ENCODE data around the gene SYF2.

The SYF2 gene

DNA sequence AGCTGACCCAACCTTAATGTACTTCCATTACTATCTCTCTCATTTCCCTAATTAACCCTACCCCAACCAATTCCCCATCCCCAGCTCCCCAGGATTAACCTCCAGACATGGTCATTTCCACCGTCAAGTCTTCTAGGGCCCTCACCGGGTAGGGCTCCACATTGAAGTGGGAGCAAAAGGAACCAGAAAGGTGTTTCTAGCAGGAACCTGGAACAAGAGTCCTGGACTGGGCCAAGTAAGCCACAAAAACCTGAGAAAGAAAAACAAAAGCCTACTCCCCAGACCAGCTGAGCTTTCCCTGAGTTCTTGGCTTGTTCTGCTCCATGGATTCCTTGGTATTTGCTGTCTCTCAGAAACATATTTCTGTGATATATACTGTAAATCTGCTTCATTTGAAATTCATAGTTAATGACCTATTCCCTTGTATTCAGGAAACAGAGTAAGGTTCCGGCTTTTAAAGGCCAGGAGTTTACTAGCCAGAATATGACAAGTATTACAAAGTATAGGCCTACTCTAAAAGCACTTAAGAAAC lies 58.4 kb downstream of the SYF2 start:
- DNase-seq = no peak
- TF ChIP-seq GATA1 (IDR thresholded peaks at IDR 0.05; ENCODE audit: low read depth, low read length) = no peak
- no peak for TF ChIP-seq POLR2A (IDR thresholded peaks at IDR 0.05; ENCODE audit: low read length)

Measured in erythroblast (primary cell).